Measurements from ENCODE around the gene SYNGR2.

- TF ChIP-seq CTCF (IDR thresholded peaks at IDR 0.05; ENCODE audit: extremely low read depth in 1 of 2, insufficient read depth in 1 of 2, low read depth in 1 of 2, low read length in 2 of 2) (no peak), MYC (IDR thresholded peaks at IDR 0.05; ENCODE audit: low read depth, low read length) (no peak)
Measured at GRCh38 chr17:78168903-78169793, 767 bp downstream of the SYNGR2 start.

Data from endothelial cell of umbilical vein (primary cell).